Activated CD8-positive, alpha-beta memory T cell treated with anti-CD3 and anti-CD28 coated beads, Interleukin-2, amount 10 ng/mL, durations not matched to agents 7 days and 5 days (primary cell): Measurements from ENCODE around the gene SLC25A34. TPM values are rescaled to one million over a fixed set of nuclear protein-coding genes. Genes with fewer than 3 reads are reported as not detected.

ENCODE experiments used
- ATAC-seq: fragments of 150-1000 bp; cut with Tn5 transposase; one replicate; pipeline ENCODE4 v1.10.0; 2021; ENCODE audit warnings: moderate library complexity
- CTCF ChIA-PET: fragments of 350-600 bp; sonication (Branson Sonifier 250); formaldehyde crosslinking; loops from one replicate; lab custom pipeline; 2021; ENCODE audit warnings: antibody characterized with exemption; lab: Charles Lee
- DNase-seq: peaks from one replicate; pipeline ENCODE4 v3.0.0-alpha.2; 2020
- H3K27ac Mint-ChIP-seq: one replicate; pipeline ENCODE4 v1.8.0; 2021; ENCODE audit warnings: mild to moderate bottlenecking, mixed read lengths
- H3K27me3 Mint-ChIP-seq: one replicate; pipeline ENCODE4 v1.8.0; 2021; ENCODE audit warnings: mixed read lengths
- H3K36me3 Mint-ChIP-seq: one replicate; pipeline ENCODE4 v1.8.0; 2021; ENCODE audit warnings: mild to moderate bottlenecking, mixed read lengths
- H3K4me1 Mint-ChIP-seq: one replicate; pipeline ENCODE4 v1.8.0; 2021; ENCODE audit warnings: mixed read lengths
- H3K4me3 Mint-ChIP-seq: one replicate; pipeline ENCODE4 v1.8.0; 2021; ENCODE audit warnings: mild to moderate bottlenecking, moderate library complexity, mixed read lengths
- H3K9me3 Mint-ChIP-seq: one replicate; pipeline ENCODE4 v1.8.0; 2022; ENCODE audit warnings: low read depth, mixed read lengths
- total RNA-seq, 2 experiments: library from RNA; stranded (reverse); gene quantifications; one replicate each; pipeline ENCODE4 v1.2.3, GENCODE V29; 2021

Gene SLC25A34
- total RNA-seq, 2 experiments from 2014 or later = 0.82 to 0.88 TPM

- Mint-ChIP-seq H3K9me3 (no peaks in the 10 kb centered on the region), H3K4me1 (no peaks in the 10 kb centered on the region), H3K27ac (no peak overlapping the region), H3K27me3 (peaks cover 17% of the 10 kb centered on the region), H3K36me3 (no peaks in the 10 kb centered on the region), H3K4me3 (no peak overlapping the region)
- CTCF ChIA-PET = no interaction called here
- no peak for DNase-seq
- ATAC-seq = no peak
These were observed 31.9 kb downstream of the SLC25A34 start for GRCh38 chr1:15767941-15768340.

- CTCF ChIA-PET = no interaction called here
- DNase-seq (no peak), ATAC-seq (no peak)
- H3K27me3 Mint-ChIP-seq = peaks cover 17% of the 10 kb centered on the region
- no peak overlapping the region for H3K4me3 Mint-ChIP-seq
- no peaks in the 10 kb centered on the region for H3K36me3 Mint-ChIP-seq
- no peaks in the 10 kb centered on the region for H3K4me1 Mint-ChIP-seq
- no peak overlapping the region for H3K27ac Mint-ChIP-seq
- no peaks in the 10 kb centered on the region for H3K9me3 Mint-ChIP-seq
These were observed 32.3 kb downstream of the SLC25A34 start for GRCh38 chr1:15768388-15768787.

DNA sequence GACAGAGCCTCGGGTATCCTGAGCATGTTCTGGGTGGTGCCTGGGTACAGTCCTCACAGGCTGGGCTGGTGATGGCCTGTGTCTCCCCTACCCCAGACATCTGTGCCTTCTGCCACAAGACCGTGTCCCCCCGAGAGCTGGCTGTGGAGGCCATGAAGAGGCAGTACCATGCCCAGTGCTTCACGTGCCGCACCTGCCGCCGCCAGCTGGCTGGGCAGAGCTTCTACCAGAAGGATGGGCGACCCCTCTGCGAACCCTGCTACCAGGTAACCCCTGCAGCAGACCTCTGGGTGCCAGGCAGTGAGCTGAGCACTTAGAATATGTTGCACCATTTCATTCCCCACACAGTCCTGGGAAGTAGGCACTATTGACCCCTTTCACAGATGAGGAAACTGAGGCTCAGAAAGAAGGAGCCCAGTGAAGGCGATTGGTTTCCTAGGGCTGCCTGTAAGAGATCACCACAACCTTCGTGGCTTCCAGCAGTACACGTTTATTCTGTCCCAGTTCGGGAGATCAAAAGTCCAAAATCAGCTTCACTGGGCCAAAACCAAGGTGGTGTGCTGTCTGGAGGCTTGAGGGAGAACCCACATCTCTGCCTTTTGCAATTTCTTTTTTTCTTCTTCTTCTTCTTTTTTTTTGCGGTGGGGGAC, 34.4 kb downstream of the SLC25A34 start:
- CTCF ChIA-PET = interaction anchor here (3.2 kb wide), 1 partner anchor 21 kb away, joined by 10 read pairs; no protein-coding TSS in a partner anchor
- H3K27ac Mint-ChIP-seq = no peak overlapping the region
- no peaks in the 10 kb centered on the region for H3K36me3 Mint-ChIP-seq
- H3K9me3 Mint-ChIP-seq = no peaks in the 10 kb centered on the region
- DNase-seq = no peak
- H3K27me3 Mint-ChIP-seq = peaks cover 6% of the 10 kb centered on the region
- no peak for ATAC-seq
- H3K4me1 Mint-ChIP-seq = no peaks in the 10 kb centered on the region
- H3K4me3 Mint-ChIP-seq = no peak overlapping the region

GRCh38 chr1:15771836-15772515, 35.9 kb downstream of the SLC25A34 start:
- Mint-ChIP-seq H3K27ac (no peak overlapping the region), H3K4me3 (no peak overlapping the region), H3K9me3 (no peaks in the 10 kb centered on the region), H3K27me3 (peaks cover 7% of the 10 kb centered on the region), H3K36me3 (no peaks in the 10 kb centered on the region), H3K4me1 (no peaks in the 10 kb centered on the region)
- DNase-seq (no peak), ATAC-seq (no peak)
- CTCF ChIA-PET = interaction anchor here (1.5 to 3.2 kb wide), 2 partner anchors 20 to 223 kb away, joined by 3 to 10 read pairs; no protein-coding TSS in a partner anchor

DNA sequence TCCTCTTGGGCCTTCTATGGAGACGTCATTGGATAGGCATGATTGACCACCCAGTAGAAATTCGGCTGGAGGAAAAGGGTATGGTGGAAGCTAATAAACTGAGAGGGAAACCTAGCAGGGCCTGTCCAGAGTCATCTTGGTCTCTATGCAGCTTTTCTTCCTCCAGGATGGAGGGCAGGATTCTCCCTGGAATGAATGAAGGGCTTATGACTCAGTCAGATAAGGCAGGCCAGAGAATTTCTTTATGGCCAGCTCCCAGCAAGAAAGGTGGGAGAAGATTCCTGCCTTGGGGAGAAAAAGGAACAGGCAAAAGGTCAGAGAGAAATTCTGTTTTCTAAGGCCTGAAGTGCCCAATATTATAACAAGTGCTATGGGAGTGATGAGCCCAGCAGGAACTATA, 39.6 kb downstream of the SLC25A34 start:
- peaks cover 6% of the 10 kb centered on the region for H3K27me3 Mint-ChIP-seq
- no peaks in the 10 kb centered on the region for H3K9me3 Mint-ChIP-seq
- ATAC-seq = no peak
- CTCF ChIA-PET = interaction anchor here (0.6 kb wide), 1 partner anchor 179 kb away, joined by 5 read pairs; no protein-coding TSS in a partner anchor
- H3K4me1 Mint-ChIP-seq = no peaks in the 10 kb centered on the region
- H3K36me3 Mint-ChIP-seq = no peaks in the 10 kb centered on the region
- H3K27ac Mint-ChIP-seq = no peak overlapping the region
- DNase-seq = no peak
- no peak overlapping the region for H3K4me3 Mint-ChIP-seq

- Mint-ChIP-seq H3K9me3 (no peaks in the 10 kb centered on the region), H3K36me3 (no peaks in the 10 kb centered on the region), H3K4me3 (no peak overlapping the region), H3K27ac (no peak overlapping the region), H3K4me1 (no peaks in the 10 kb centered on the region), H3K27me3 (peaks cover 10% of the 10 kb centered on the region)
- ATAC-seq = no peak
- DNase-seq = no peak
- CTCF ChIA-PET = interaction anchor here (1.3 to 2.7 kb wide), 2 partner anchors 14 to 278 kb away, joined by 3 to 12 read pairs; no protein-coding TSS in a partner anchor
These were observed 42.0 kb downstream of the SLC25A34 start for GRCh38 chr1:15777909-15778707.

GRCh38 chr1:15785683-15786082, 49.6 kb downstream of the SLC25A34 start:
- no peaks in the 10 kb centered on the region for H3K36me3 Mint-ChIP-seq
- peaks cover under 1% of the 10 kb centered on the region for H3K4me1 Mint-ChIP-seq
- H3K27ac Mint-ChIP-seq = no peak overlapping the region
- H3K27me3 Mint-ChIP-seq = peaks cover 10% of the 10 kb centered on the region
- H3K4me3 Mint-ChIP-seq = no peak overlapping the region
- CTCF ChIA-PET = no interaction called here
- ATAC-seq (no peak), DNase-seq (no peak)
- H3K9me3 Mint-ChIP-seq = no peaks in the 10 kb centered on the region

DNA sequence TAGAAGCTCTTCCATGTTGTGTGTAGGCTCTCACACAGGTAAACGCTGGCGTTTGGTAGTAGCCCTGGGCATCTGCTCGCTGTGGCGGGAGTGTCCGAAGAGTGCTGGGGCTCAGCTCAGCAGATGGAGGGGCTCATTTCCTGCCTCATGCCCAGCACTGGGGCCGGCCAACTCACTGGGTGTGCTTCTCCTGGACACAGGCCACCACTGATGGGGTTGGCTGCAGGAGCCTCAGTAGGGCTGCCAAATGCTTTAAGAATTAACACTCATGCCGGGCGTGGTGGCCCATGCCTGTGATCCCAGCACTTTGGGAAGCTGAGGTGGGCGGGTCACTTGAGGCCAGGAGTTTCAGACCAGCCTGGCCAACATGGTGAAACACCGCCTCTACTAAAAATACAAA, 50.5 kb downstream of the SLC25A34 start:
- CTCF ChIA-PET = no interaction called here
- Mint-ChIP-seq H3K27me3 (peaks cover 8% of the 10 kb centered on the region), H3K27ac (no peak overlapping the region), H3K36me3 (no peaks in the 10 kb centered on the region), H3K4me3 (no peak overlapping the region), H3K9me3 (no peaks in the 10 kb centered on the region), H3K4me1 (peaks cover 2% of the 10 kb centered on the region)
- DNase-seq (no peak), ATAC-seq (no peak)

DNA sequence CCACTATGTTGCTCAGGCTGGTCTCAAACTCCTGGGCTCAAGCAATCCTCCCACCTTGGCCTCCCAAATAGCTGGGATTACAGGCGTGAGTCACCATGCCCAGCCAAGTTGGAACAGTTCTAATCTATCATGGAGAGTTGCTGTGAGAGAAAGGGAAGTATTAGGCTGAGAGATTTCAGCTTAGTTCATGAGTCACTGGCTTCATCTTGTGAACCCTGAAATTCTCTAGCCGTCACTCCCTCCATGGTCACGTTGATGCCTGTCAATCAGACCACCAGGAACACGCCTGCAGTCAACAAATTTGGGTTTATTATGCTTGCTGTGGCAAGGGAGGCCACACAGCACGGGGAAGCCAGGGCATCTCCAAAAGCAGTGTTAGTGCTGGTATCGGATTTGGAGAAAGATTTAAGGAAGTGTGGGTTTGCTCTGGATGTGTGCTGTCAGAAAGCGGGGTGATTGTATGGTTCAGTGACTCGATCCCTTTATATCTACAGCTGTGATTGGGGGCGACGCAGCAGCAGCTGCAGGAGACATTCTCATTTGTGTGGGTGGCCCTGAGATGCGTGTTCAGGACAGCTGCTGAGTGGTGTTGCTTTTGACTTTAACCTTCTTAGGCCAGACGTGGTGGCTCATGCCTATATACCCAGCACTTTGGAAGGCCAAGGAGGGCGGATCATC, 52.7 kb downstream of the SLC25A34 start:
- no peak for ATAC-seq
- CTCF ChIA-PET = interaction anchor here (1.0 kb wide), 1 partner anchor 290 kb away, joined by 3 read pairs; no protein-coding TSS in a partner anchor
- H3K4me1 Mint-ChIP-seq = peaks cover 3% of the 10 kb centered on the region
- H3K27ac Mint-ChIP-seq = no peak overlapping the region
- H3K27me3 Mint-ChIP-seq = peaks cover 8% of the 10 kb centered on the region
- H3K4me3 Mint-ChIP-seq = no peak overlapping the region
- H3K9me3 Mint-ChIP-seq = no peaks in the 10 kb centered on the region
- DNase-seq = no peak
- no peaks in the 10 kb centered on the region for H3K36me3 Mint-ChIP-seq

Other genes starting within 250 kb of the SLC25A34 start
- 10 to 100 TPM; 17.7 to 19.0 TPM for gene CASP9, start 212.0 kb upstream of the SLC25A34 start, total RNA-seq
- 10 to 100 TPM; 14.9 to 18.1 TPM for gene DNAJC16, start 209.4 kb upstream of the SLC25A34 start, total RNA-seq
- gene AGMAT, start 151.2 kb upstream of the SLC25A34 start, total RNA-seq = 10 to 100 TPM in 1 of 2 experiments, 1 to 10 TPM in 1; 8.0 to 12.4 TPM
- gene DDI2, start 118.8 kb upstream of the SLC25A34 start, total RNA-seq = 10 to 100 TPM; 24.0 to 31.4 TPM
- 10 to 100 TPM; 55.7 to 63.2 TPM for gene PLEKHM2, start 51.9 kb upstream of the SLC25A34 start, total RNA-seq
- gene TMEM82, start 6.2 kb downstream of the SLC25A34 start, total RNA-seq = not detected
- gene FBLIM1, start 22.5 kb downstream of the SLC25A34 start, total RNA-seq = not detected
- gene UQCRHL, start 71.4 kb downstream of the SLC25A34 start, total RNA-seq = 1 to 10 TPM; 1.6 to 1.8 TPM
- gene SPEN, start 111.4 kb downstream of the SLC25A34 start, total RNA-seq = 10 to 100 TPM; 74.6 to 75.5 TPM
- gene ZBTB17, start 239.8 kb downstream of the SLC25A34 start, total RNA-seq = 10 to 100 TPM; 55.8 to 68.8 TPM